Endothelial cell of umbilical vein (primary cell): ENCODE results near the gene ARNT2.

Source experiments
- EZH2 ChIP-seq: IDR thresholded peaks from 2 replicates; pipeline ENCODE4 v1.6.1; 2012; ENCODE audit warnings: borderline replicate concordance, low read depth, mild to moderate bottlenecking, moderate library complexity, low read length, inconsistent platforms; ENCODE audit not compliant: severe bottlenecking
- JUN ChIP-seq: IDR thresholded peaks from 2 replicates; pipeline ENCODE4 v1.6.1; 2011; ENCODE audit warnings: borderline replicate concordance, low read depth; ENCODE audit not compliant: insufficient read length, insufficient read depth
- MYC ChIP-seq: IDR thresholded peaks from one replicate; pipeline ENCODE4 v1.6.1; 2011; ENCODE audit warnings: mild to moderate bottlenecking, low read depth, low read length
- POLR2A ChIP-seq: IDR thresholded peaks from 2 replicates; pipeline ENCODE4 v1.6.1; 2012; ENCODE audit warnings: low read depth, mild to moderate bottlenecking, control low read depth, low read length
- POLR2AphosphoS5 ChIP-seq: IDR thresholded peaks from 2 replicates; pipeline ENCODE4 v1.6.1; 2012; ENCODE audit warnings: low read depth, mild to moderate bottlenecking, control low read depth, low read length, moderate library complexity; ENCODE audit not compliant: insufficient read depth
- TF ChIP-seq, protein P1 (sequence below), 2 donors: IDR thresholded peaks; 1 replicate in 1 of 2; 2 replicates in 1 of 2; pipeline ENCODE4 v1.5.1; 2011; ENCODE audit warnings: low read length in 2 of 2, mild to moderate bottlenecking in 2 of 2, moderate library complexity in 2 of 2, control low read depth in 1 of 2, inconsistent platforms in 1 of 2, low read depth in 1 of 2; ENCODE audit not compliant: insufficient read depth in 1 of 2; ENCODE audit errors: extremely low read depth in 1 of 2

DNA sequence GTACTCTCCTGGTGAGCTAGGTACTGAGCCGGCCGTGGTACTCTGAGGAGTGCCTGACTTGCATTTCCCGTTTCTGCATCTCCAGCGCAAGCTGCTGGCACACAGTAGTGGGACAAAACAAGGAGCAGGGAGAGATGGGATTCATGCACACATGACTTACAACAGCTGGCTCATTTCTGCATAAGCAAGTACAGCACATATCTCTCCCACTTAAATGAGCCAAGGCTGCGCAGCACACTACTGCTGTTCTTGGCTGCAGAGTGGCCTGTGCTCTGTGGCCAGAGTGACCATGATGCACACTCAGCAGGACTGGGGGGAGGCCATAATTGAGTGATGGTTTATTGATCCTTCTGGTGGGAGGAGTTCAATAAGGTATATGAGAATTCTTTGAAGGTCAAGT lies 231.8 kb downstream of the ARNT2 start:
- TF ChIP-seq POLR2A (no peak), JUN (no peak), MYC (no peak), EZH2 (no peak), POLR2AphosphoS5 (no peak)
- TF ChIP-seq, protein P1, sequence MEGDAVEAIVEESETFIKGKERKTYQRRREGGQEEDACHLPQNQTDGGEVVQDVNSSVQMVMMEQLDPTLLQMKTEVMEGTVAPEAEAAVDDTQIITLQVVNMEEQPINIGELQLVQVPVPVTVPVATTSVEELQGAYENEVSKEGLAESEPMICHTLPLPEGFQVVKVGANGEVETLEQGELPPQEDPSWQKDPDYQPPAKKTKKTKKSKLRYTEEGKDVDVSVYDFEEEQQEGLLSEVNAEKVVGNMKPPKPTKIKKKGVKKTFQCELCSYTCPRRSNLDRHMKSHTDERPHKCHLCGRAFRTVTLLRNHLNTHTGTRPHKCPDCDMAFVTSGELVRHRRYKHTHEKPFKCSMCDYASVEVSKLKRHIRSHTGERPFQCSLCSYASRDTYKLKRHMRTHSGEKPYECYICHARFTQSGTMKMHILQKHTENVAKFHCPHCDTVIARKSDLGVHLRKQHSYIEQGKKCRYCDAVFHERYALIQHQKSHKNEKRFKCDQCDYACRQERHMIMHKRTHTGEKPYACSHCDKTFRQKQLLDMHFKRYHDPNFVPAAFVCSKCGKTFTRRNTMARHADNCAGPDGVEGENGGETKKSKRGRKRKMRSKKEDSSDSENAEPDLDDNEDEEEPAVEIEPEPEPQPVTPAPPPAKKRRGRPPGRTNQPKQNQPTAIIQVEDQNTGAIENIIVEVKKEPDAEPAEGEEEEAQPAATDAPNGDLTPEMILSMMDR (IDR thresholded peaks at IDR 0.05; ENCODE audit: extremely low read depth in 1 of 2, insufficient read depth in 1 of 2, low read depth in 1 of 2, low read length in 2 of 2) = no peak
